Measurements from ENCODE around the gene CPVL. TPM values are rescaled to one million over a fixed set of nuclear protein-coding genes. Genes with fewer than 3 reads are reported as not detected.

CPVL gene
- total RNA-seq, 1 experiment from 2014 or later, result 0.49 TPM

- peak; percentile 33 for DNase-seq (ENCODE audit: low read depth)
Measured at GRCh38 chr7:29091715-29092114, 54.6 kb downstream of the CPVL start.

- DNase-seq (ENCODE audit: low read depth), result peak; percentile 59
Measured at GRCh38 chr7:29090836-29091601, 55.3 kb downstream of the CPVL start.

- no peak for DNase-seq (ENCODE audit: low read depth)
Measured at GRCh38 chr7:29090151-29090805, 56.1 kb downstream of the CPVL start.

GRCh38 chr7:29087840-29088170 is 58.5 kb downstream of the CPVL start:
- DNase-seq (ENCODE audit: low read depth), result no peak

- no peak for DNase-seq (ENCODE audit: low read depth)
Measured at GRCh38 chr7:29086545-29086944, 59.8 kb downstream of the CPVL start.

- DNase-seq (ENCODE audit: low read depth), result no peak
Measured at GRCh38 chr7:29084832-29085231, 61.5 kb downstream of the CPVL start.

- peak; percentile 54 for DNase-seq (ENCODE audit: low read depth)
Measured at GRCh38 chr7:29080803-29081202, 65.5 kb downstream of the CPVL start.

GRCh38 chr7:29078311-29079260 is 67.8 kb downstream of the CPVL start:
- peak; percentile 17 for DNase-seq (ENCODE audit: low read depth)

GRCh38 chr7:29077854-29078253 is 68.5 kb downstream of the CPVL start:
- DNase-seq (ENCODE audit: low read depth), result peak; percentile 60

GRCh38 chr7:29077176-29077575 is 69.2 kb downstream of the CPVL start:
- no peak for DNase-seq (ENCODE audit: low read depth)

GRCh38 chr7:29076631-29077030 is 69.7 kb downstream of the CPVL start:
- no peak for DNase-seq (ENCODE audit: low read depth)

- DNase-seq (ENCODE audit: low read depth), result no peak
Measured at GRCh38 chr7:29075606-29076005, 70.7 kb downstream of the CPVL start.

GRCh38 chr7:29071203-29071874 is 75.0 kb downstream of the CPVL start:
- DNase-seq (ENCODE audit: low read depth), result no peak

GRCh38 chr7:29066641-29067040 is 79.7 kb downstream of the CPVL start:
- DNase-seq (ENCODE audit: low read depth), result no peak

- no peak for DNase-seq (ENCODE audit: low read depth)
Measured at GRCh38 chr7:29065181-29065857, 81.0 kb downstream of the CPVL start.

GRCh38 chr7:29063872-29064271 is 82.5 kb downstream of the CPVL start:
- DNase-seq (ENCODE audit: low read depth), result peak; percentile 18

- no peak for DNase-seq (ENCODE audit: low read depth)
Measured at GRCh38 chr7:29063236-29063635, 83.1 kb downstream of the CPVL start.

- no peak for DNase-seq (ENCODE audit: low read depth)
Measured at GRCh38 chr7:29053105-29053872, 93.0 kb downstream of the CPVL start.

- DNase-seq (ENCODE audit: low read depth), result no peak
Measured at GRCh38 chr7:29046978-29047377, 99.4 kb downstream of the CPVL start.

All from M059J (cell line).